ENCODE measurements around the gene RAD51B. TPM values are rescaled to one million over a fixed set of nuclear protein-coding genes. Genes with fewer than 3 reads are reported as not detected.

Gene RAD51B
- total and polyA plus RNA-seq, 9 of the 15 experiments (the other 6 are each of a cell fraction or from before 2014, with no cell fraction given) = 8.5 to 17.3 (median 11.3) TPM

DNA sequence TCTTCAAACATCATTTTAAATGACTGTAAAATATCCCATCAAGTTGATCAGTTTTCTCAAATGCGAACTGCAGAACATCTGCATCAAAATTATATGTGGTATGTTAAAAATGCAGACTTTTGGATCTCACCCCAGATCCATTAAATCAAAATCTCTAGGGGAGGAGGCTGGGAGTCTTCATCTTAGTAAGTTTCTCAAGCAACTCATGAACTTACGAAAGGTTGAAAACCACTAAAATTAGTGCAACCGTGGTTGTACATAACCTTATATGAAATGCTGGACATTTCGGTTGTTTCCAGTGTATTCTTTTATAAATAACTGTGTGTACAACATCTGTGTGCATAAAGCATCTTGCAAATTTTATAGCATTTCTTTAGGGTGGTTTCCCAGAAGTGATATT lies 934.1 kb downstream of the RAD51B start (continued):
- TF ChIP-seq ZBTB9 (CRISPR knock-in tag; IDR thresholded peaks at IDR 0.05) (no peak), SMARCA5 (IDR thresholded peaks at IDR 0.05) (no peak)

GRCh38 chr14:68755016-68755353 lies 935.4 kb downstream of the RAD51B start:
- Histone ChIP-seq H3K27me3 (ENCODE audit: control insufficient read depth in 2 of 2, insufficient read depth in 2 of 2, low read length in 2 of 2) (no peaks in the 10 kb centered on the region), H3K4me2 (ENCODE audit: insufficient read depth, low read length) (no peak overlapping the region), H4K20me1 (replicated peaks; ENCODE audit: control insufficient read depth, insufficient read depth, low read length) (no peaks in the 10 kb centered on the region), H3K79me2 (ENCODE audit: control insufficient read depth, insufficient read depth, low read length) (no peaks in the 10 kb centered on the region), H3K36me3 (ENCODE audit: control insufficient read depth, insufficient read depth, low read length) (no peaks in the 10 kb centered on the region), H3K4me1 (replicated peaks in 1 of 2; ENCODE audit: control insufficient read depth in 2 of 2, insufficient read depth in 2 of 2, low read length in 2 of 2) (peaks cover 17 to 58% of the 10 kb centered on the region in 2 experiments), H3K9ac (ENCODE audit: insufficient read depth in 1 of 2, low read depth in 2 of 2, low read length in 2 of 2) (no peak overlapping the region), H3K4me3 (no peak overlapping the region), H3K9me3 (replicated peaks; ENCODE audit: control insufficient read depth, insufficient read depth, low read depth, low read length) (no peaks in the 10 kb centered on the region), H2AFZ (ENCODE audit: low read depth, low read length) (no peak overlapping the region), H3K9me1 (ENCODE audit: control insufficient read depth, insufficient read depth, low read length) (no peaks in the 10 kb centered on the region), H3K27ac (ENCODE audit: extremely low read depth, low read depth, low read length) (no peak overlapping the region)
- ChIA-PET CTCF (ENCODE audit: low intra/inter-chr PET ratio) (no interaction called here), POLR2A (interaction anchor here (0.7 kb wide), 1 partner anchor 499 kb away, joined by 4 read pairs; no protein-coding TSS in a partner anchor)
- no peak for ATAC-seq
- intact Hi-C loops (cut with micrococcal nuclease) (loop anchor here (5.0 kb wide), 1 partner anchor 38 kb away; no protein-coding TSS in a partner anchor), in situ Hi-C loops (cut with MboI) (loop anchor here (5.0 kb wide), 1 partner anchor 33 kb away; no protein-coding TSS in a partner anchor)
- no peak for FAIRE-seq
- no peak for DNase-seq (ENCODE audit: extremely low read depth in 1 of 4, low spot score in 3 of 4)
- WGBS (ENCODE audit: insufficient coverage, low coverage, missing lambda C conversion rate) = 67% methylated on average over 2 of the region's 3 CpGs
- no TSS peak for BruUV-seq (replicated peaks)
- TF ChIP-seq RBM25 (IDR thresholded peaks at IDR 0.05; ENCODE audit: low read depth, low read length, severe bottlenecking) = peak; percentile 51
- TF ChIP-seq HMG20A (CRISPR knock-in tag; conservative IDR thresholded peaks at IDR 0.05) = no peak
- no peak for TF ChIP-seq RNF2 (IDR thresholded peaks at IDR 0.05)
- TF ChIP-seq YY1 (IDR thresholded peaks at IDR 0.05; ENCODE audit: borderline replicate concordance in 1 of 3, control insufficient read depth in 1 of 3, extremely low read depth in 1 of 3, insufficient read depth in 3 of 3, insufficient read length in 1 of 3, insufficient replicate concordance in 2 of 3, low read depth in 1 of 3, low read length in 2 of 3) = no peak
- TF ChIP-seq ZBTB49 (CRISPR knock-in tag; IDR thresholded peaks at IDR 0.05; ENCODE audit: borderline replicate concordance) = no peak
- TF ChIP-seq BCOR (IDR thresholded peaks at IDR 0.05) = peak; percentile 70; the same call in 1 of the 2 replicates
- no peak for TF ChIP-seq CTCF (IDR thresholded peaks at IDR 0.05 in 2 of 3, conservative IDR thresholded peaks at IDR 0.05 in 1 of 3; ENCODE audit: insufficient read depth in 2 of 3, low read depth in 1 of 3, low read length in 3 of 3)
- TF ChIP-seq, protein P1, sequence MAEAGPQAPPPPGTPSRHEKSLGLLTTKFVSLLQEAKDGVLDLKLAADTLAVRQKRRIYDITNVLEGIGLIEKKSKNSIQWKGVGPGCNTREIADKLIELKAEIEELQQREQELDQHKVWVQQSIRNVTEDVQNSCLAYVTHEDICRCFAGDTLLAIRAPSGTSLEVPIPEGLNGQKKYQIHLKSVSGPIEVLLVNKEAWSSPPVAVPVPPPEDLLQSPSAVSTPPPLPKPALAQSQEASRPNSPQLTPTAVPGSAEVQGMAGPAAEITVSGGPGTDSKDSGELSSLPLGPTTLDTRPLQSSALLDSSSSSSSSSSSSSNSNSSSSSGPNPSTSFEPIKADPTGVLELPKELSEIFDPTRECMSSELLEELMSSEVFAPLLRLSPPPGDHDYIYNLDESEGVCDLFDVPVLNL (CRISPR knock-in tag; IDR thresholded peaks at IDR 0.05; ENCODE audit: low read depth) = no peak

Measured in K562 (cell line).